ENCODE measurements around the gene CNOT1. TPM values are rescaled to one million over a fixed set of nuclear protein-coding genes. Genes with fewer than 3 reads are reported as not detected.

Gene CNOT1
- total RNA-seq, 1 experiment from 2014 or later = 328 TPM

GRCh38 chr16:58556678-58557077 is 72.9 kb downstream of the CNOT1 start:
- Histone ChIP-seq H3K9me3 (ENCODE audit: control insufficient read depth, low read depth, low read length) (no peaks in the 10 kb centered on the region), H2BK15ac (ENCODE audit: low read depth, low read length) (no peak overlapping the region), H3K18ac (ENCODE audit: insufficient read length, low read depth, low read length) (no peak overlapping the region), H2AK5ac (ENCODE audit: insufficient read length, low read length) (no peak overlapping the region), H3K56ac (ENCODE audit: insufficient read length, low read depth, low read length) (no peak overlapping the region), H3K79me1 (ENCODE audit: insufficient read depth, low read depth, low read length, poor library complexity, severe bottlenecking) (no peaks in the 10 kb centered on the region), H2BK120ac (ENCODE audit: low read depth, low read length, poor library complexity, severe bottlenecking) (no peak overlapping the region), H3K23ac (ENCODE audit: insufficient read length, low read depth, low read length) (no peak overlapping the region), H3K27ac (ENCODE audit: insufficient read length, low read depth, low read length) (no peak overlapping the region), H3K4me1 (ENCODE audit: insufficient read depth, low read length) (no peaks in the 10 kb centered on the region), H2BK12ac (ENCODE audit: insufficient read length, low read depth, low read length) (no peak overlapping the region), H2BK5ac (ENCODE audit: insufficient read length, low read length) (no peak overlapping the region), H3K27me3 (ENCODE audit: insufficient read depth, low read length) (no peaks in the 10 kb centered on the region), H3T11ph (ENCODE audit: low read length) (no peak overlapping the region), H4K8ac (replicated peaks; ENCODE audit: insufficient read length, low read depth, low read length) (no peak overlapping the region), H3K14ac (ENCODE audit: insufficient read depth, low read length) (no peak overlapping the region), H4K5ac (ENCODE audit: insufficient read length, low read depth, low read length) (no peak overlapping the region), H3K23me2 (ENCODE audit: insufficient read length, low read depth, low read length, poor library complexity, severe bottlenecking) (no peaks in the 10 kb centered on the region), H3K4ac (ENCODE audit: low read depth, low read length) (no peak overlapping the region), H3K9ac (ENCODE audit: extremely low read depth, insufficient read length, low read length) (no peak overlapping the region), H3K79me2 (ENCODE audit: insufficient read depth, low read length) (no peaks in the 10 kb centered on the region; the same call in 1 of the 2 replicates), H2BK20ac (ENCODE audit: low read depth, low read length, poor library complexity, severe bottlenecking) (no peak overlapping the region), H3K4me2 (ENCODE audit: insufficient read depth, insufficient read length, low read length) (no peak overlapping the region), H2AFZ (ENCODE audit: low read length) (no peak overlapping the region), H4K20me1 (ENCODE audit: control insufficient read depth, insufficient read depth, insufficient read length) (no peaks in the 10 kb centered on the region), H4K91ac (ENCODE audit: insufficient read length, low read depth, low read length) (no peak overlapping the region)
- no peak overlapping the region for H3K27ac Mint-ChIP-seq
- no peaks in the 10 kb centered on the region for H3K27me3 Mint-ChIP-seq (ENCODE audit: low read depth)
- no CpG with 5 or more reads among the region's 2 CpGs for WGBS (ENCODE audit: extremely low coverage, insufficient read length, low lambda C conversion rate)
- no peak for DNase-seq
- no peaks in the 10 kb centered on the region for H3K4me1 Mint-ChIP-seq
- H3K4me3 Mint-ChIP-seq = no peak overlapping the region
- no peak for TF ChIP-seq CTCF (conservative IDR thresholded peaks at IDR 0.05)
- no peaks in the 10 kb centered on the region for H3K9me3 Mint-ChIP-seq
- H3K36me3 Mint-ChIP-seq (ENCODE audit: insufficient read depth in 1 of 3, low read depth in 3 of 3) = peaks cover 19 to 90% (median 71%) of the 10 kb centered on the region in 3 experiments; a peak in 6 of 7 replicates

All from H9 (cell line).